Left renal pelvis (tissue), 4 donors: ENCODE data around the gene CLK2. TPM values are rescaled to one million over a fixed set of nuclear protein-coding genes. Genes with fewer than 3 reads are reported as not detected.
"Not testable (repeated sequence)": the region's sequence is repeated elsewhere in the genome, so short reads cannot be mapped to it uniquely, and the experiment has no call there.

ENCODE experiments used
- DNase-seq, 4 donors: peaks; one replicate each; pipeline ENCODE4 v3.0.0-alpha.2; 2013; ENCODE audit warnings: low read depth in 4 of 4, low spot score in 3 of 4
- polyA plus RNA-seq, 4 donors: library from polyadenylated mRNA; unstranded; fragments of 120-200 nt; gene quantifications; one replicate each; pipeline ENCODE4 v1.2.1, GENCODE V29; 2013; ENCODE audit not compliant: insufficient read length in 4 of 4

Gene CLK2
- polyA plus RNA-seq, 4 donors: 70.1 to 93.6 (median 74.8) TPM

GRCh38 chr1:155245163-155245524, 28.2 kb downstream of the CLK2 start:
- DNase-seq: no peak

- peak; percentile 92 to 99 (median 98) for DNase-seq
These were observed 28.7 kb downstream of the CLK2 start for GRCh38 chr1:155244368-155245162.

- DNase-seq: no peak
These were observed 30.4 kb downstream of the CLK2 start for GRCh38 chr1:155242805-155243358.

GRCh38 chr1:155241841-155242264, 31.5 kb downstream of the CLK2 start:
- no peak for DNase-seq

GRCh38 chr1:155241069-155241679, 32.1 kb downstream of the CLK2 start:
- peak in 1 of 4 donors; percentile 63 for DNase-seq

GRCh38 chr1:155236451-155236850, 36.9 kb downstream of the CLK2 start:
- DNase-seq: no peak

GRCh38 chr1:155235375-155235774, 37.9 kb downstream of the CLK2 start:
- DNase-seq: not testable (repeated sequence)

GRCh38 chr1:155233502-155233901, 39.8 kb downstream of the CLK2 start:
- DNase-seq: not testable (repeated sequence)

GRCh38 chr1:155232001-155232978, 41.0 kb downstream of the CLK2 start:
- DNase-seq: not testable (repeated sequence)

- DNase-seq: not testable (repeated sequence)
These were observed 42.0 kb downstream of the CLK2 start for GRCh38 chr1:155231302-155231701.

GRCh38 chr1:155228096-155228427, 45.2 kb downstream of the CLK2 start:
- no peak for DNase-seq

- peak; percentile 95 to 99 (median 98) for DNase-seq
These were observed 45.8 kb downstream of the CLK2 start for GRCh38 chr1:155227261-155228095.

- peak in 1 of 4 donors; percentile 38 for DNase-seq
These were observed 46.4 kb downstream of the CLK2 start for GRCh38 chr1:155226910-155227260.

GRCh38 chr1:155226188-155226909, 47.0 kb downstream of the CLK2 start:
- peak in 1 of 4 donors; percentile 57 for DNase-seq

GRCh38 chr1:155225404-155225759, 47.9 kb downstream of the CLK2 start:
- not testable (repeated sequence) for DNase-seq

GRCh38 chr1:155223047-155223446, 50.3 kb downstream of the CLK2 start:
- DNase-seq: no peak

- DNase-seq: not testable (repeated sequence)
These were observed 52.9 kb downstream of the CLK2 start for GRCh38 chr1:155220211-155220965.

GRCh38 chr1:155219592-155220031, 53.7 kb downstream of the CLK2 start:
- no peak for DNase-seq
